Adrenal gland (tissue), 5 donors: Measurements from ENCODE around the gene LRBA.

Source experiments
- CTCF ChIP-seq, 6 experiments: fragments of 450-650 bp in 4 of 6; fragments of 200-600 bp in 2 of 6; sonication (generic) in 1 of 6; IDR thresholded peaks; 1 replicate in 5 of 6; 2 replicates in 1 of 6; pipeline versions ENCODE4 v1.5.1 to v1.8.0; 2016 to 2021; ENCODE audit warnings: antibody characterized with exemption in 6 of 6, mild to moderate bottlenecking in 2 of 6, moderate library complexity in 1 of 6
- POLR2A ChIP-seq, 2 donors: fragments of 450-650 bp; IDR thresholded peaks; one replicate each; pipeline ENCODE4 v1.6.1; 2017; ENCODE audit warnings: antibody characterized with exemption in 2 of 2, mild to moderate bottlenecking in 2 of 2, moderate library complexity in 1 of 2
- donor health status: DM: no; HTN: no; CAD: no.

GRCh38 chr4:150976478-150977118 lies 38.5 kb downstream of the LRBA start:
- TF ChIP-seq CTCF (IDR thresholded peaks at IDR 0.05) (no peak), POLR2A (IDR thresholded peaks at IDR 0.05) (no peak)
